Measurements from ENCODE around the gene GNAQ.

GRCh38 chr9:77827104-77827784 is 204.4 kb downstream of the GNAQ start:
- no peak for TF ChIP-seq CTCF (conservative IDR thresholded peaks at IDR 0.05 in 1 of 2, IDR thresholded peaks at IDR 0.05 in 1 of 2; ENCODE audit: low read depth in 1 of 2, low read length in 2 of 2)
- TF ChIP-seq EZH2 (IDR thresholded peaks at IDR 0.05; ENCODE audit: low read length, missing control alignments): no peak

Measured in fibroblast of lung (primary cell).